GM23338 (cell line): ENCODE measurements around the gene SAA2. TPM values are rescaled to one million over a fixed set of nuclear protein-coding genes. Genes with fewer than 3 reads are reported as not detected.

Source experiments
- ATAC-seq: fragments of 200-7000 bp; cut with Tn5 transposase; 3 replicates; pipeline ENCODE4 v1.9.1; 2020
- DNase-seq: peaks from one replicate; pipeline ENCODE4 v3.0.0-alpha.2; 2015; ENCODE audit warnings: low spot score
- H2AFZ ChIP-seq: fragments of 200-600 bp; sonication (generic); 2 replicates; pipeline ENCODE4 v1.8.0; 2016; ENCODE audit warnings: antibody characterized with exemption, mild to moderate bottlenecking, moderate library complexity
- H3F3A ChIP-seq: fragments of 200-600 bp; sonication (generic); replicated peaks from 2 replicates; pipeline ENCODE4 v1.8.0; 2017; ENCODE audit warnings: antibody characterized with exemption, mixed run types, low read depth
- H3K27ac ChIP-seq: fragments of 200-600 bp; sonication (generic); 2 replicates; pipeline ENCODE4 v1.6.1; 2016; ENCODE audit warnings: low read depth
- H3K27me3 ChIP-seq: fragments of 200-600 bp; sonication (generic); 2 replicates; pipeline ENCODE4 v1.8.0; 2016; ENCODE audit warnings: mild to moderate bottlenecking, mixed run types, moderate library complexity; ENCODE audit not compliant: insufficient read depth
- H3K36me3 ChIP-seq: fragments of 200-600 bp; sonication (generic); 2 replicates; pipeline ENCODE4 v1.8.0; 2016; ENCODE audit warnings: mild to moderate bottlenecking; ENCODE audit not compliant: insufficient read depth
- H3K4me1 ChIP-seq: fragments of 200-600 bp; sonication (generic); 2 replicates; pipeline ENCODE4 v1.8.0; 2016; ENCODE audit warnings: mild to moderate bottlenecking, moderate library complexity; ENCODE audit not compliant: insufficient read depth
- H3K4me2 ChIP-seq: fragments of 200-600 bp; sonication (generic); 2 replicates; pipeline ENCODE4 v1.7.1; 2017; ENCODE audit warnings: mixed run types
- H3K4me3 ChIP-seq: fragments of 200-600 bp; sonication (generic); 2 replicates; pipeline ENCODE4 v1.6.1; 2016; ENCODE audit warnings: mixed run types
- H3K79me2 ChIP-seq: fragments of 200-600 bp; sonication (generic); replicated peaks from 2 replicates; pipeline ENCODE4 v1.8.0; 2017; ENCODE audit warnings: mild to moderate bottlenecking; ENCODE audit not compliant: insufficient read depth
- H3K9me2 ChIP-seq: fragments of 200-600 bp; sonication (generic); 2 replicates; pipeline ENCODE4 v1.8.0; 2017; ENCODE audit not compliant: insufficient read depth
- H4K20me1 ChIP-seq: fragments of 200-600 bp; sonication (generic); replicated peaks from 2 replicates; pipeline ENCODE4 v1.8.0; 2017; ENCODE audit warnings: mild to moderate bottlenecking; ENCODE audit not compliant: insufficient read depth
- H3K27ac Mint-ChIP-seq: 2 replicates; pipeline ENCODE4 v1.8.0; 2020; ENCODE audit warnings: inconsistent platforms, mild to moderate bottlenecking, moderate library complexity, mixed read lengths
- H3K27me3 Mint-ChIP-seq: 3 replicates; pipeline ENCODE4 v1.8.0; 2022; ENCODE audit warnings: low read depth, mild to moderate bottlenecking, moderate library complexity, mixed read lengths, inconsistent platforms; ENCODE audit not compliant: insufficient read depth, poor library complexity
- H3K36me3 Mint-ChIP-seq: 3 replicates; pipeline ENCODE4 v1.8.0; 2021; ENCODE audit warnings: low read depth, mild to moderate bottlenecking, inconsistent platforms, moderate library complexity, mixed read lengths
- H3K4me1 Mint-ChIP-seq: 3 replicates; pipeline ENCODE4 v1.8.0; 2020; ENCODE audit warnings: mild to moderate bottlenecking, inconsistent platforms, mixed read lengths
- H3K4me3 Mint-ChIP-seq: 3 replicates; pipeline ENCODE4 v1.8.0; 2021; ENCODE audit warnings: moderate library complexity, mild to moderate bottlenecking, inconsistent platforms, mixed read lengths
- H3K9me3 Mint-ChIP-seq: 3 replicates; pipeline ENCODE4 v1.8.0; 2020; ENCODE audit warnings: moderate library complexity, mild to moderate bottlenecking, inconsistent platforms, mixed read lengths
- NANOG ChIP-seq: IDR thresholded peaks from 2 replicates; pipeline ENCODE4 v1.6.1; 2016; ENCODE audit warnings: antibody characterized with exemption, borderline replicate concordance
- ZNF331 ChIP-seq: fragments of 250-450 bp; sonication (Bioruptor Pico); IDR thresholded peaks from 2 replicates; pipeline ENCODE4 v1.5.0; 2020; ENCODE audit warnings: low read depth, mild to moderate bottlenecking, moderate library complexity
- polyA plus RNA-seq: library from polyadenylated mRNA; unstranded; fragments of >200 nt; fragmentation: Nextera tagmentation; extraction: Ambion mirVana; gene quantifications from 2 replicates; pipeline ENCODE4 v1.2.1, GENCODE V29; 2016
- total RNA-seq: library from RNA; depleted of rRNA; stranded (reverse); fragments of >200 nt; shearing (Covaris generic); gene quantifications from 2 replicates; pipeline ENCODE4 v1.2.3, GENCODE V29; 2014
- TF ChIP-seq, protein P1 (sequence below), 2 experiments: fragments of 200-600 bp in 1 of 2; sonication (generic) in 1 of 2; conservative IDR thresholded peaks; 2 replicates each; pipeline versions ENCODE4 v1.5.1 to v1.6.1; 2016 to 2017; ENCODE audit warnings: antibody characterized with exemption in 2 of 2, low read depth in 2 of 2, mild to moderate bottlenecking in 2 of 2, moderate library complexity in 1 of 2
- TF ChIP-seq, protein P2 (sequence below): IDR thresholded peaks from one replicate; pipeline ENCODE4 v1.6.1; 2018; ENCODE audit warnings: antibody characterized with exemption; ENCODE audit not compliant: unreplicated experiment
- TF ChIP-seq, protein P3 (sequence below): IDR thresholded peaks from 2 replicates; pipeline ENCODE4 v1.6.1; 2016; ENCODE audit warnings: antibody characterized with exemption

Gene SAA2
- total and polyA plus RNA-seq, 2 experiments from 2014 or later: not detected

DNA sequence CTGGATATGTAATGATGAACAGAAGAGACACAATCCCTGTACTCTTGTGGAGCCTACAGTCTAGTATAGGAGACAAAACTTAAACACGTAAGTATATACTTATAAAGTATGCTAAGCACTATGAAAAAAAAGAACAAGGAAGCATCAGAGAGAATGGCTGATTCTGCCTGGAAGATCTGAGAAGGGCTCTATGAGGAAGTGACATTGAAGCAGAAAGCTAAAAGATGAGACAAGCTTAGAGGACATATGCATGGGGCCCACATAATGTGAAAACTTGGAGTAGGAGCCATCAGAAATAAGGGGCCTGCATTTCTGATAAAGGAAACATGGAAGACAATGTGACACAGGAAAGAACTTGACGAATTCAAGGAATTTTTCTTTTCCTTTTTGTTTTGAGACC, 34.2 kb upstream of the SAA2 start:
- DNase-seq (no peak), ATAC-seq (no peak)
- Histone ChIP-seq H3K4me3 (no peak overlapping the region), H3K9me2 (no peaks in the 10 kb centered on the region), H3K27me3 (no peaks in the 10 kb centered on the region), H3K79me2 (no peaks in the 10 kb centered on the region), H3K4me1 (no peaks in the 10 kb centered on the region), H2AFZ (no peak overlapping the region), H3K4me2 (no peak overlapping the region), H3K36me3 (peaks cover 52% of the 10 kb centered on the region), H3K27ac (no peak overlapping the region), H4K20me1 (no peaks in the 10 kb centered on the region), H3F3A (0 out of 2 replicates have a peak, but pooled peaks cover 3% of the 10 kb centered on the region)
- Mint-ChIP-seq H3K36me3 (peaks cover 61% of the 10 kb centered on the region), H3K4me1 (no peaks in the 10 kb centered on the region), H3K9me3 (no peaks in the 10 kb centered on the region), H3K27me3 (no peaks in the 10 kb centered on the region), H3K4me3 (no peak overlapping the region), H3K27ac (no peak overlapping the region)
- no peak for TF ChIP-seq ZNF331 (CRISPR knock-in tag)
- TF ChIP-seq NANOG: no peak
- TF ChIP-seq, protein P1, sequence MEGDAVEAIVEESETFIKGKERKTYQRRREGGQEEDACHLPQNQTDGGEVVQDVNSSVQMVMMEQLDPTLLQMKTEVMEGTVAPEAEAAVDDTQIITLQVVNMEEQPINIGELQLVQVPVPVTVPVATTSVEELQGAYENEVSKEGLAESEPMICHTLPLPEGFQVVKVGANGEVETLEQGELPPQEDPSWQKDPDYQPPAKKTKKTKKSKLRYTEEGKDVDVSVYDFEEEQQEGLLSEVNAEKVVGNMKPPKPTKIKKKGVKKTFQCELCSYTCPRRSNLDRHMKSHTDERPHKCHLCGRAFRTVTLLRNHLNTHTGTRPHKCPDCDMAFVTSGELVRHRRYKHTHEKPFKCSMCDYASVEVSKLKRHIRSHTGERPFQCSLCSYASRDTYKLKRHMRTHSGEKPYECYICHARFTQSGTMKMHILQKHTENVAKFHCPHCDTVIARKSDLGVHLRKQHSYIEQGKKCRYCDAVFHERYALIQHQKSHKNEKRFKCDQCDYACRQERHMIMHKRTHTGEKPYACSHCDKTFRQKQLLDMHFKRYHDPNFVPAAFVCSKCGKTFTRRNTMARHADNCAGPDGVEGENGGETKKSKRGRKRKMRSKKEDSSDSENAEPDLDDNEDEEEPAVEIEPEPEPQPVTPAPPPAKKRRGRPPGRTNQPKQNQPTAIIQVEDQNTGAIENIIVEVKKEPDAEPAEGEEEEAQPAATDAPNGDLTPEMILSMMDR (conservative IDR thresholded peaks at IDR 0.05; ENCODE audit: low read depth in 2 of 2): no peak
- TF ChIP-seq, protein P2, sequence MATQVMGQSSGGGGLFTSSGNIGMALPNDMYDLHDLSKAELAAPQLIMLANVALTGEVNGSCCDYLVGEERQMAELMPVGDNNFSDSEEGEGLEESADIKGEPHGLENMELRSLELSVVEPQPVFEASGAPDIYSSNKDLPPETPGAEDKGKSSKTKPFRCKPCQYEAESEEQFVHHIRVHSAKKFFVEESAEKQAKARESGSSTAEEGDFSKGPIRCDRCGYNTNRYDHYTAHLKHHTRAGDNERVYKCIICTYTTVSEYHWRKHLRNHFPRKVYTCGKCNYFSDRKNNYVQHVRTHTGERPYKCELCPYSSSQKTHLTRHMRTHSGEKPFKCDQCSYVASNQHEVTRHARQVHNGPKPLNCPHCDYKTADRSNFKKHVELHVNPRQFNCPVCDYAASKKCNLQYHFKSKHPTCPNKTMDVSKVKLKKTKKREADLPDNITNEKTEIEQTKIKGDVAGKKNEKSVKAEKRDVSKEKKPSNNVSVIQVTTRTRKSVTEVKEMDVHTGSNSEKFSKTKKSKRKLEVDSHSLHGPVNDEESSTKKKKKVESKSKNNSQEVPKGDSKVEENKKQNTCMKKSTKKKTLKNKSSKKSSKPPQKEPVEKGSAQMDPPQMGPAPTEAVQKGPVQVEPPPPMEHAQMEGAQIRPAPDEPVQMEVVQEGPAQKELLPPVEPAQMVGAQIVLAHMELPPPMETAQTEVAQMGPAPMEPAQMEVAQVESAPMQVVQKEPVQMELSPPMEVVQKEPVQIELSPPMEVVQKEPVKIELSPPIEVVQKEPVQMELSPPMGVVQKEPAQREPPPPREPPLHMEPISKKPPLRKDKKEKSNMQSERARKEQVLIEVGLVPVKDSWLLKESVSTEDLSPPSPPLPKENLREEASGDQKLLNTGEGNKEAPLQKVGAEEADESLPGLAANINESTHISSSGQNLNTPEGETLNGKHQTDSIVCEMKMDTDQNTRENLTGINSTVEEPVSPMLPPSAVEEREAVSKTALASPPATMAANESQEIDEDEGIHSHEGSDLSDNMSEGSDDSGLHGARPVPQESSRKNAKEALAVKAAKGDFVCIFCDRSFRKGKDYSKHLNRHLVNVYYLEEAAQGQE: no peak

DNA sequence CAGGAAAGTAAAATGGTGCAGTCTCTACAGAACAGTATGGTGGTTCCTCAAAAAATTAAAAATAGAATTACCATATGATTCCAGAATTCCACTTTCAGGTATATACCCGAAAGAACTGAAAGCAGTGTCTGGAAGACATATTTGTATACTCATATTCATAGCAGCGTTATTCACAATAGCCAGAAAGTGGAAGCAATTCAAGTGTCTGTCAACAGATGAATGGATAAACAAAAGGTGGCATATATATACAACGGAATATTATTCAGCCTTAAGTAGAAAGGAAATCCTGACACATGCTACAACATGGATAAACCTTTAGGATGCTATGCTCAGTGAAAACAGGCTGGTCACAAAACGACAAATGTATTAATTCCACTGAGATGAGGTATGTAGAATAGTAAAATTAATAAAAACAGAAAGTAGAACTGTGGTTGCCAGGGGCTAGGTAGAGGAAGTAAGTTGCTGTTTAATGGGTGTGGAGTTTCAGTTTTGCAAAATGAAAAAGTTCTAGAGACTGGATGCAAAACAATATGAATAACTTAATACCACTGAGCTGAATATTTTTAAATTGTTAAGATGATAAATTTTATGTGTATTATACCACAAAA, 32.1 kb upstream of the SAA2 start:
- H3K27ac ChIP-seq: no peak overlapping the region
- H3F3A ChIP-seq: 0 out of 2 replicates have a peak, but pooled peaks cover 3% of the 10 kb centered on the region
- Mint-ChIP-seq H3K4me3 (no peak overlapping the region), H3K9me3 (no peaks in the 10 kb centered on the region), H3K27me3 (no peaks in the 10 kb centered on the region), H3K4me1 (no peaks in the 10 kb centered on the region), H3K36me3 (peaks cover 59% of the 10 kb centered on the region), H3K27ac (no peak overlapping the region)
- no peaks in the 10 kb centered on the region for H3K79me2 ChIP-seq
- no peak overlapping the region for H3K4me3 ChIP-seq
- no peaks in the 10 kb centered on the region for H4K20me1 ChIP-seq
- peaks cover 39% of the 10 kb centered on the region for H3K36me3 ChIP-seq
- no peak overlapping the region for H3K4me2 ChIP-seq
- TF ChIP-seq, protein P3, sequence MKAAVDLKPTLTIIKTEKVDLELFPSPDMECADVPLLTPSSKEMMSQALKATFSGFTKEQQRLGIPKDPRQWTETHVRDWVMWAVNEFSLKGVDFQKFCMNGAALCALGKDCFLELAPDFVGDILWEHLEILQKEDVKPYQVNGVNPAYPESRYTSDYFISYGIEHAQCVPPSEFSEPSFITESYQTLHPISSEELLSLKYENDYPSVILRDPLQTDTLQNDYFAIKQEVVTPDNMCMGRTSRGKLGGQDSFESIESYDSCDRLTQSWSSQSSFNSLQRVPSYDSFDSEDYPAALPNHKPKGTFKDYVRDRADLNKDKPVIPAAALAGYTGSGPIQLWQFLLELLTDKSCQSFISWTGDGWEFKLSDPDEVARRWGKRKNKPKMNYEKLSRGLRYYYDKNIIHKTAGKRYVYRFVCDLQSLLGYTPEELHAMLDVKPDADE: no peak
- no peaks in the 10 kb centered on the region for H3K4me1 ChIP-seq
- H2AFZ ChIP-seq: no peak overlapping the region
- no peaks in the 10 kb centered on the region for H3K27me3 ChIP-seq
- H3K9me2 ChIP-seq: no peaks in the 10 kb centered on the region
- DNase-seq (no peak), ATAC-seq (no peak)
